Thymus (tissue), 11 donors: ENCODE measurements around the gene DENND1B. TPM values are rescaled to one million over a fixed set of nuclear protein-coding genes. Genes with fewer than 3 reads are reported as not detected.

Experiments
- DNase-seq, 9 donors: peaks; one replicate each; pipeline ENCODE4 v3.0.0-alpha.2; 2013; ENCODE audit warnings: low spot score in 9 of 9, low read depth in 6 of 9, missing footprints in 1 of 9
- H3K27ac ChIP-seq, 2 donors: one replicate each; pipeline ENCODE4 v1.5.1; 2013; ENCODE audit warnings: control low read depth in 1 of 2, low read depth in 1 of 2, low read length in 1 of 2, mild to moderate bottlenecking in 1 of 2, moderate library complexity in 1 of 2
- H3K27me3 ChIP-seq, 2 donors: one replicate each; pipeline ENCODE4 v1.5.1; 2013; ENCODE audit warnings: low read length in 1 of 2; ENCODE audit not compliant: control insufficient read depth in 2 of 2, insufficient read depth in 1 of 2
- H3K36me3 ChIP-seq, 2 donors: one replicate each; pipeline ENCODE4 v1.5.1; 2013; ENCODE audit warnings: low read length in 1 of 2, mild to moderate bottlenecking in 1 of 2, moderate library complexity in 1 of 2; ENCODE audit not compliant: control insufficient read depth in 2 of 2, insufficient read depth in 2 of 2
- H3K4me1 ChIP-seq, 2 donors: one replicate each; pipeline ENCODE4 v1.5.1; 2013; ENCODE audit warnings: low read length in 2 of 2; ENCODE audit not compliant: control insufficient read depth in 2 of 2, insufficient read depth in 2 of 2
- H3K4me3 ChIP-seq, 2 donors: one replicate each; pipeline ENCODE4 v1.5.1; 2013; ENCODE audit warnings: low read length in 2 of 2, control low read depth in 1 of 2, mild to moderate bottlenecking in 1 of 2
- H3K9me3 ChIP-seq, 2 donors: one replicate each; pipeline ENCODE4 v1.5.1; 2013; ENCODE audit warnings: low read length in 1 of 2, mild to moderate bottlenecking in 1 of 2; ENCODE audit not compliant: control insufficient read depth in 2 of 2, insufficient read depth in 1 of 2
- WGBS: extraction: QIAGEN DNeasy Blood & Tissue Kit; methylation state at CpG from one replicate; pipeline ENCODE4 v1.1.7; 2013; 5-methylcytosine and 5-hydroxymethylcytosine counted together
- polyA plus RNA-seq: library from polyadenylated mRNA; stranded (reverse); fragments of 200-250 nt; gene quantifications from one replicate; pipeline ENCODE4 v1.2.3, GENCODE V29; 2013
- total RNA-seq: library from RNA; stranded (reverse); fragments of 120-200 nt; gene quantifications from one replicate; pipeline ENCODE4 v1.2.4, GENCODE V29; 2013
- donor health status: healthy.

The DENND1B gene
- total and polyA plus RNA-seq, 2 donors = 8.8 to 23.5 TPM

DNA sequence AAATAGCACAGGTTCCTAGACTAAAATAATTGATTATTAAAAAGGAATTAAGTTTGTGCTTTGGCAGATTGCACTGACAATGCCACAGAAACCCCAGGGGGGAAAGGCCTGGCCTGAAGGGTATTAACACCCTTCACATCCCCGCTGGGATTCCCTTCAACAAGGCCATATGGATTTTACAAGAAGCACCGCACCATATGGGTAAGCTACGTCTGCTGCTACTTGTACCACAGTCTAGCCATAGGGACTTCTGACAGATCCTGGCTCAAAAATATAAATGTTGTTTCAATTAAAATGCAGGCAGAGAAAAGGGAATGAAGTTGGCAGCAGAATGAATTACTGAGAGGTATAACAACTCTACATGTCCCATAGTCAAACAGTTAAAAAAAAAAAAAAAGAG, 101.0 kb downstream of the DENND1B start:
- Histone ChIP-seq H3K9me3 (no peaks in the 10 kb centered on the region), H3K36me3 (no peaks in the 10 kb centered on the region), H3K27ac (no peak overlapping the region), H3K4me3 (no peak overlapping the region), H3K4me1 (no peaks in the 10 kb centered on the region), H3K27me3 (no peaks in the 10 kb centered on the region)
- 97% methylated on average over 3 of the region's 3 CpGs for WGBS
- DNase-seq = no peak

DNA sequence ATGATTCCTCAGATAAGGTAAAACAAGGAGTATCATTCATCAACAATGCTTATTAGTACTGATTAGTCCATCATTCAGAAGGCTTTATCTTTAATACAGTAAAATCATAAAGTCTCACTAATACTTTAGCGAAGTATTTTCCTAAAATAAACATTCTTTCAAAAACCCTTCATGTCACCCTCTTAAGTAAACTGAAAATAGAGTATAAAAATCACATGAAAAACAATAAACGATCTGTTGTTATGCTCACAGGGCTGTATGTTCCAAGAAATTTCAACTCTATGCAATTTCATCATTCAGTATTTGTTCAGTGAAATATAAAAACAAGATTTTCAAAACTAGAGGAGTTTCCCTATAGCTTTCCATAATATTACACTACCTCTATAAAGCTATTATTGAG, 102.0 kb downstream of the DENND1B start:
- H3K9me3 ChIP-seq = no peaks in the 10 kb centered on the region
- no peak for DNase-seq
- H3K27me3 ChIP-seq = no peaks in the 10 kb centered on the region
- no peaks in the 10 kb centered on the region for H3K36me3 ChIP-seq
- H3K4me1 ChIP-seq = no peaks in the 10 kb centered on the region
- no peak overlapping the region for H3K27ac ChIP-seq
- WGBS = 97% methylated on average over 2 of the region's 2 CpGs
- no peak overlapping the region for H3K4me3 ChIP-seq

- H3K27ac ChIP-seq = no peak overlapping the region
- H3K36me3 ChIP-seq = no peaks in the 10 kb centered on the region
- no peaks in the 10 kb centered on the region for H3K4me1 ChIP-seq
- 96% methylated on average over 1 of the region's 1 CpG for WGBS
- no peak for DNase-seq
- H3K4me3 ChIP-seq = no peak overlapping the region
- no peaks in the 10 kb centered on the region for H3K9me3 ChIP-seq
- no peaks in the 10 kb centered on the region for H3K27me3 ChIP-seq
Observed at GRCh38 chr1:197672347-197672746, 102.9 kb downstream of the DENND1B start.

GRCh38 chr1:197671920-197672319, 103.4 kb downstream of the DENND1B start:
- Histone ChIP-seq H3K27ac (no peak overlapping the region), H3K4me1 (no peaks in the 10 kb centered on the region), H3K9me3 (no peaks in the 10 kb centered on the region), H3K4me3 (no peak overlapping the region), H3K36me3 (no peaks in the 10 kb centered on the region), H3K27me3 (no peaks in the 10 kb centered on the region)
- no peak for DNase-seq
- 96% methylated on average over 1 of the region's 1 CpG for WGBS

DNA sequence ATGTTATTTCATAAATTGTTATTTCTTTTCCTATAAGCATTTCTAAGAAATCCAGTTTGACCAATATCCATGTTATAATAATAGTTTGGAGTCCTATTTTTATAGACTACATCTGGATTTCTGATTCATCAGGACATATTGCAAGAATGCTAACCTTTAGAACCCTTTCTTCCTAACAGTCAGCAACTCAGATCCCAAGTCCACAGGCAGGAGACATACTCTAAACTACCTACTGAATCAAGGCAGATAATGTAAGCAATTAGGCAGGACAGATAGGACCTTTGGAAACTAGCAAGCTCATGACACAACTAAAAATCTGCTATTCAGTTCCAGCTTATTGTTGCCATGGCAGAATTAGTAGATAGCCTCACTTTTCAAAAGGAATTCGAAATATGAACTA, 104.1 kb downstream of the DENND1B start:
- WGBS = 99% methylated on average over 1 of the region's 1 CpG
- Histone ChIP-seq H3K4me1 (no peaks in the 10 kb centered on the region), H3K27ac (no peak overlapping the region), H3K9me3 (no peaks in the 10 kb centered on the region), H3K27me3 (no peaks in the 10 kb centered on the region), H3K36me3 (no peaks in the 10 kb centered on the region), H3K4me3 (no peak overlapping the region)
- DNase-seq = no peak

- H3K4me1 ChIP-seq = no peaks in the 10 kb centered on the region
- WGBS = 95% methylated on average over 11 of the region's 11 CpGs
Observed at GRCh38 chr1:197666769-197667285, 108.5 kb downstream of the DENND1B start.

DNA sequence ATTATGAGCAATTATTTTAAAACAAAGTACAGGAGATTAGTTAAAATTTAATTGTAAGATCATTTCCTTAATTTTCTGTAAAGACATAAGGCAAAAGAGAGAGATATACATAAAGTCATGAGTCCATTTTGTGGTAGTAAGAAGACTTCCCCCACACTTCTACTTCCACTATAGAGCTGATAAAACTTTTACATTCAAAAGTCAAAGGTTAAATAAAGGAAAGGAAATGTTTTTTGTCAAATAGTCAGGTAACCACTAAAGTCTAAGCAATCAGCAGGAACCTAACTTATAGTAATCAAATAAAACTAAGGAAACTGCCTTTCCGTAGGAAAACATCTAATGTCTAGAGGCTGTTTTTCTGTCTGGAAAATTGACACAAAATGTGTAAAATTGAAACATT, 110.9 kb downstream of the DENND1B start:
- Histone ChIP-seq H3K9me3 (no peaks in the 10 kb centered on the region), H3K4me1 (no peaks in the 10 kb centered on the region), H3K36me3 (no peaks in the 10 kb centered on the region), H3K27me3 (no peaks in the 10 kb centered on the region), H3K27ac (no peak overlapping the region), H3K4me3 (no peak overlapping the region)
- DNase-seq = no peak
- 96% methylated on average over 1 of the region's 1 CpG for WGBS

More at GRCh38 chr1:197666769-197667285, 108.5 kb downstream of the DENND1B start:
- H3K27me3 ChIP-seq = no peaks in the 10 kb centered on the region
- H3K27ac ChIP-seq = no peak overlapping the region
- H3K4me3 ChIP-seq = no peak overlapping the region
- DNase-seq = no peak
- H3K9me3 ChIP-seq = no peaks in the 10 kb centered on the region
- no peaks in the 10 kb centered on the region for H3K36me3 ChIP-seq

DNA sequence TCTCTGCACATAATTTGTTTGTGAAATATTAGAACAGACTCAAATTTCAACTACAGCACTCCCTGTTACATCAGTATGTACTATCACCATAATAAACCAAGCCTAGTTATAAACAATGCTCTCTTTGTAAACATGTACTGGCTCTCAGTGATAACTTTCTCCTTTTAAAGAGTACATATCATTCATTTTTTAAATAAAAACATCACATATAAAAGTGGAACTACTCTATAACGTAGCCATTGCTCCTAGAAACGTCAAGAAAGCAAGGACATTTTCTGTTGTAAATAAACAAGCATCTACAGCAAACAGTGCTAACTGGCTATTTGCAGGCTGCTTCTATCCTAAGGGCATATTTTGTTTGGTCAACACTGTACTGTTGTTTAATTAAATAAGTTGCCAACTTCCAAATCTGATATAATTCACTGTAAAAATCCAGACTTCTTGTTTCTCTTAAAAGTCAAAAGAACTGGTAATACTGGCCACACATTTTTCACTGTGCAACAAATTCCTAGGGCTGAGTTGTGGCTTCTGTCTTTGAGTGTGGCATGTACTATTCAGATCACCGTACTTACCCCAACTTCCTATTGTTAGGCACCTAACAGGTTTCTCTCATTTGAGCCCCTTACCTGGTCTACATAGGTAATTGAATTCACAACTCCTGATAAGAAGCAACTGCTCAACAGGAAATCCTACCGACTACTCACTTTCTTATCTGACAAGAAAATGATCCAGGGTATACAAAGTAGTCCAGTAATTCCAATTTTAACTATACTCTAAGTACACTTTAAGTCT, 111.9 kb downstream of the DENND1B start:
- H3K27ac ChIP-seq = no peak overlapping the region
- H3K4me1 ChIP-seq = no peaks in the 10 kb centered on the region
- WGBS = 94% methylated on average over 4 of the region's 4 CpGs
- no peaks in the 10 kb centered on the region for H3K9me3 ChIP-seq
- DNase-seq = no peak
- H3K4me3 ChIP-seq = no peak overlapping the region
- no peaks in the 10 kb centered on the region for H3K27me3 ChIP-seq
- H3K36me3 ChIP-seq = no peaks in the 10 kb centered on the region

DNA sequence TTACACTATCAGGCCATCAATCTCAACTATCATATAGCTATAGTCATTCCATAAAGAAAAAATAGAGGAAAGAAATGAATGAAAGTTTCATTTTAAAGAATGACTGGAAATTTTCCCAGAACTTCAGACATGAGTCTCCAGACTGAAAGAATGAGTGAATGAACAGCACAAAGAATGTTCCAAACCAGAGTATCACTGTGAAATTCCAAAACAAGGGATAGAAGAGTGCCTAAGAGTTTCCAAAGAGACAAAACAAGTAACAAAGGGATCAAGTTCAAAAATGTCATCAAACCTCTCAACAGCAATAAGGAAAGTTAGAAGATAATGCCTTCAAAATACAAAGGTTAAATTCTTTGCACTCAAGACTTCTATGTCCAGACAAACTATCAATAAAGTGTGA, 114.9 kb downstream of the DENND1B start:
- no peak overlapping the region for H3K27ac ChIP-seq
- no peak for DNase-seq
- no peaks in the 10 kb centered on the region for H3K4me1 ChIP-seq
- no peak overlapping the region for H3K4me3 ChIP-seq
- H3K36me3 ChIP-seq = no peaks in the 10 kb centered on the region
- H3K9me3 ChIP-seq = no peaks in the 10 kb centered on the region
- no peaks in the 10 kb centered on the region for H3K27me3 ChIP-seq
